PFSK-1 (cell line): ENCODE measurements around the gene TMEM132E.

Experiments used
- POLR2AphosphoS5 ChIP-seq: IDR thresholded peaks from 2 replicates; pipeline ENCODE4 v1.6.1; 2012; ENCODE audit warnings: low read depth, mild to moderate bottlenecking, control low read depth, low read length, moderate library complexity
- REST ChIP-seq, 2 experiments: IDR thresholded peaks; 2 replicates each; pipeline versions ENCODE4 v1.6.1 to v1.8.0; 2011 to 2012; ENCODE audit warnings: low read depth in 2 of 2, low read length in 2 of 2, control low read depth in 1 of 2, inconsistent platforms in 1 of 2, mild to moderate bottlenecking in 1 of 2, moderate library complexity in 1 of 2; ENCODE audit not compliant: insufficient read depth in 1 of 2
- SIN3A ChIP-seq: IDR thresholded peaks from 2 replicates; pipeline ENCODE4 v1.6.1; 2012; ENCODE audit warnings: mild to moderate bottlenecking, low read length, moderate library complexity, borderline replicate concordance; ENCODE audit not compliant: insufficient read depth

GRCh38 chr17:34562387-34562786 lies 17.0 kb upstream of the TMEM132E start:
- TF ChIP-seq REST (IDR thresholded peaks at IDR 0.05; ENCODE audit: insufficient read depth in 1 of 2, low read depth in 2 of 2, low read length in 2 of 2): no peak
- no peak for TF ChIP-seq POLR2AphosphoS5
- no peak for TF ChIP-seq SIN3A
